Measurements from ENCODE around the gene AFAP1.

AFAP1 gene

GRCh38 chr4:7855731-7856130, 83.9 kb downstream of the AFAP1 start:
- no peak for DNase-seq (ENCODE audit: low read depth in 1 of 2, low spot score in 1 of 2)
- TF ChIP-seq JUND (IDR thresholded peaks at IDR 0.05; ENCODE audit: low read depth) = no peak
- in situ Hi-C loops (cut with HindIII; ENCODE audit: low pct_unique_long_range_greater_than_20kb, low sequenced_read_pairs) = no loop called here

GRCh38 chr4:7854697-7855370, 84.8 kb downstream of the AFAP1 start:
- no peak for DNase-seq (ENCODE audit: low read depth in 1 of 2, low spot score in 1 of 2)
- no peak for TF ChIP-seq JUND (IDR thresholded peaks at IDR 0.05; ENCODE audit: low read depth)
- in situ Hi-C loops (cut with HindIII; ENCODE audit: low pct_unique_long_range_greater_than_20kb, low sequenced_read_pairs) = no loop called here

- TF ChIP-seq JUND (IDR thresholded peaks at IDR 0.05; ENCODE audit: low read depth) = no peak
- DNase-seq (ENCODE audit: low read depth in 1 of 2, low spot score in 1 of 2) = no peak
- in situ Hi-C loops (cut with HindIII; ENCODE audit: low pct_unique_long_range_greater_than_20kb, low sequenced_read_pairs) = no loop called here
Observed at GRCh38 chr4:7854216-7854615, 85.4 kb downstream of the AFAP1 start.

- no peak for TF ChIP-seq JUND (IDR thresholded peaks at IDR 0.05; ENCODE audit: low read depth)
- DNase-seq (ENCODE audit: low read depth in 1 of 2, low spot score in 1 of 2) = no peak
- in situ Hi-C loops (cut with HindIII; ENCODE audit: low pct_unique_long_range_greater_than_20kb, low sequenced_read_pairs) = no loop called here
Observed at GRCh38 chr4:7853271-7853670, 86.4 kb downstream of the AFAP1 start.

GRCh38 chr4:7852568-7853185, 87.0 kb downstream of the AFAP1 start:
- in situ Hi-C loops (cut with HindIII; ENCODE audit: low pct_unique_long_range_greater_than_20kb, low sequenced_read_pairs) = no loop called here
- TF ChIP-seq JUND (IDR thresholded peaks at IDR 0.05; ENCODE audit: low read depth) = no peak
- DNase-seq (ENCODE audit: low read depth in 1 of 2, low spot score in 1 of 2) = no peak

- in situ Hi-C loops (cut with HindIII; ENCODE audit: low pct_unique_long_range_greater_than_20kb, low sequenced_read_pairs) = no loop called here
- no peak for DNase-seq (ENCODE audit: low read depth in 1 of 2, low spot score in 1 of 2)
- no peak for TF ChIP-seq JUND (IDR thresholded peaks at IDR 0.05; ENCODE audit: low read depth)
Observed at GRCh38 chr4:7850489-7850888, 89.2 kb downstream of the AFAP1 start.

- no peak for TF ChIP-seq JUND (IDR thresholded peaks at IDR 0.05; ENCODE audit: low read depth)
- DNase-seq (ENCODE audit: low read depth in 1 of 2, low spot score in 1 of 2) = no peak
- in situ Hi-C loops (cut with HindIII; ENCODE audit: low pct_unique_long_range_greater_than_20kb, low sequenced_read_pairs) = no loop called here
Observed at GRCh38 chr4:7847206-7847605, 92.5 kb downstream of the AFAP1 start.

- DNase-seq (ENCODE audit: low read depth in 1 of 2, low spot score in 1 of 2) = peak in 1 of 2 experiments; percentile 30
- no peak for TF ChIP-seq JUND (IDR thresholded peaks at IDR 0.05; ENCODE audit: low read depth)
- in situ Hi-C loops (cut with HindIII; ENCODE audit: low pct_unique_long_range_greater_than_20kb, low sequenced_read_pairs) = no loop called here
Observed at GRCh38 chr4:7845493-7846128, 94.0 kb downstream of the AFAP1 start.

- TF ChIP-seq JUND (IDR thresholded peaks at IDR 0.05; ENCODE audit: low read depth) = no peak
- in situ Hi-C loops (cut with HindIII; ENCODE audit: low pct_unique_long_range_greater_than_20kb, low sequenced_read_pairs) = no loop called here
- DNase-seq (ENCODE audit: low read depth in 1 of 2, low spot score in 1 of 2) = no peak
Observed at GRCh38 chr4:7844594-7844991, 95.1 kb downstream of the AFAP1 start.

GRCh38 chr4:7843831-7844593, 95.6 kb downstream of the AFAP1 start:
- TF ChIP-seq JUND (IDR thresholded peaks at IDR 0.05; ENCODE audit: low read depth) = no peak
- DNase-seq (ENCODE audit: low read depth in 1 of 2, low spot score in 1 of 2) = peak; percentile 39 to 79

GRCh38 chr4:7842384-7843279, 97.0 kb downstream of the AFAP1 start:
- in situ Hi-C loops (cut with HindIII; ENCODE audit: low pct_unique_long_range_greater_than_20kb, low sequenced_read_pairs) = no loop called here
- TF ChIP-seq JUND (IDR thresholded peaks at IDR 0.05; ENCODE audit: low read depth) = no peak
- no peak for DNase-seq (ENCODE audit: low read depth in 1 of 2, low spot score in 1 of 2)

More at GRCh38 chr4:7843831-7844593, 95.6 kb downstream of the AFAP1 start:
- in situ Hi-C loops (cut with HindIII; ENCODE audit: low pct_unique_long_range_greater_than_20kb, low sequenced_read_pairs) = no loop called here

GRCh38 chr4:7841894-7842293, 97.8 kb downstream of the AFAP1 start:
- in situ Hi-C loops (cut with HindIII; ENCODE audit: low pct_unique_long_range_greater_than_20kb, low sequenced_read_pairs) = no loop called here
- TF ChIP-seq JUND (IDR thresholded peaks at IDR 0.05; ENCODE audit: low read depth) = no peak
- no peak for DNase-seq (ENCODE audit: low read depth in 1 of 2, low spot score in 1 of 2)

All from T47D (cell line).